Uterus (tissue), 2 donors: ENCODE measurements around the gene ANO4.

Experiments
- CTCF ChIP-seq, 4 experiments: fragments of 200-600 bp in 2 of 4; fragments of 450-650 bp in 2 of 4; sonication (generic) in 2 of 4; IDR thresholded peaks; one replicate each; pipeline ENCODE4 v1.5.1; 2016 to 2019; ENCODE audit warnings: antibody characterized with exemption in 4 of 4, mild to moderate bottlenecking in 2 of 4, moderate library complexity in 1 of 4
- POLR2A ChIP-seq, 2 donors: fragments of 450-650 bp; IDR thresholded peaks; one replicate each; pipeline ENCODE4 v1.6.1; 2016; ENCODE audit warnings: antibody characterized with exemption in 2 of 2, mild to moderate bottlenecking in 1 of 2, moderate library complexity in 1 of 2

GRCh38 chr12:100875771-100876170 is 81.2 kb downstream of the ANO4 start:
- TF ChIP-seq CTCF (IDR thresholded peaks at IDR 0.05), result no peak
- TF ChIP-seq POLR2A (IDR thresholded peaks at IDR 0.05), result no peak
